Measurements from ENCODE around the gene XIST. TPM values are rescaled to one million over a fixed set of nuclear protein-coding genes. Genes with fewer than 3 reads are reported as not detected.

Gene XIST
- total RNA-seq, 1 experiment from 2014 or later = 1.4 TPM

DNA sequence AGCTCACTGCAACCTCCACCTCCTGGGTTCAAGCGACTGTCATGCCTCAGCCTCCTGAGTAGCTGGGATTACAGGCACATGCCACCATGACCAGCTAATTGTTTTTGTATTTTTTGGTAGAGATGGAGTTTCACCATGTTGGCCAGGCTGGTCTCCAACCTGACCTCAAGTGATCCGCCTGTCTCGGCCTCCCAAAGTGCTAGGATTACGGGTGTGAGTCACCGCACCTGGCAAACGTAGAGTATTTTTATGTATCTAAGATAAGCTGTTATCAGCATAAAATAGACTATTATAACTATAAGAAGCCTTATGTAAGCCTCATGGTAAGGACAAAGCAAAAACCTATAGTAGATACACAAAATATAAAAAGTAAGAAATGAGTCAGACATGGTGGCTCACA is 14.6 kb upstream of the XIST start:
- Histone ChIP-seq H2BK20ac (ENCODE audit: low read depth, low read length, poor library complexity, severe bottlenecking) (no peak overlapping the region), H3K4me2 (ENCODE audit: insufficient read depth, insufficient read length, low read length) (no peak overlapping the region), H3K79me2 (ENCODE audit: insufficient read depth, low read length) (no peaks in the 10 kb centered on the region), H3K9ac (ENCODE audit: extremely low read depth, insufficient read length, low read length) (no peak overlapping the region), H2AFZ (ENCODE audit: low read length) (no peak overlapping the region), H4K91ac (ENCODE audit: insufficient read length, low read depth, low read length) (no peak overlapping the region), H4K8ac (replicated peaks; ENCODE audit: insufficient read length, low read depth, low read length) (no peak overlapping the region), H3K79me1 (ENCODE audit: insufficient read depth, low read depth, low read length, poor library complexity, severe bottlenecking) (no peaks in the 10 kb centered on the region), H3K9me3 (ENCODE audit: control insufficient read depth, low read depth, low read length) (no peaks in the 10 kb centered on the region), H3K56ac (ENCODE audit: insufficient read length, low read depth, low read length) (no peak overlapping the region), H2AK5ac (ENCODE audit: insufficient read length, low read length) (no peak overlapping the region), H3K27ac (ENCODE audit: insufficient read length, low read depth, low read length) (no peak overlapping the region), H2BK15ac (ENCODE audit: low read depth, low read length) (no peak overlapping the region), H3T11ph (ENCODE audit: low read length) (no peak overlapping the region), H2BK5ac (ENCODE audit: insufficient read length, low read length) (no peak overlapping the region), H2BK12ac (ENCODE audit: insufficient read length, low read depth, low read length) (no peak overlapping the region), H3K23ac (ENCODE audit: insufficient read length, low read depth, low read length) (no peak overlapping the region), H2BK120ac (ENCODE audit: low read depth, low read length, poor library complexity, severe bottlenecking) (no peak overlapping the region), H3K4ac (ENCODE audit: low read depth, low read length) (no peak overlapping the region), H3K23me2 (ENCODE audit: insufficient read length, low read depth, low read length, poor library complexity, severe bottlenecking) (no peaks in the 10 kb centered on the region), H3K14ac (ENCODE audit: insufficient read depth, low read length) (no peak overlapping the region), H3K27me3 (ENCODE audit: insufficient read depth, low read length) (no peaks in the 10 kb centered on the region), H3K4me1 (ENCODE audit: insufficient read depth, low read length) (no peaks in the 10 kb centered on the region), H4K20me1 (ENCODE audit: control insufficient read depth, insufficient read depth, insufficient read length) (no peaks in the 10 kb centered on the region), H3K18ac (ENCODE audit: insufficient read length, low read depth, low read length) (no peak overlapping the region), H4K5ac (ENCODE audit: insufficient read length, low read depth, low read length) (no peak overlapping the region)
- H3K27ac Mint-ChIP-seq = no peak overlapping the region
- H3K9me3 Mint-ChIP-seq = peaks cover 0 to 4% of the 10 kb centered on the region in 2 experiments; a peak in 2 of 5 replicates
- peaks cover 5% of the 10 kb centered on the region in 2 experiments for H3K4me1 Mint-ChIP-seq
- H3K27me3 Mint-ChIP-seq (ENCODE audit: low read depth) = no peaks in the 10 kb centered on the region
- DNase-seq = no peak
- H3K36me3 Mint-ChIP-seq (ENCODE audit: insufficient read depth in 1 of 3, low read depth in 3 of 3) = no peaks in the 10 kb centered on the region; a peak in 2 of 7 replicates
- no peak overlapping the region for H3K4me3 Mint-ChIP-seq
- no peak for TF ChIP-seq CTCF (conservative IDR thresholded peaks at IDR 0.05)
- WGBS (ENCODE audit: extremely low coverage, insufficient read length, low lambda C conversion rate) = no CpG with 5 or more reads among the region's 6 CpGs
